ENCODE measurements around the gene VPS35L. TPM values are rescaled to one million over a fixed set of nuclear protein-coding genes. Genes with fewer than 3 reads are reported as not detected.
"Not testable (repeated sequence)": the region's sequence is repeated elsewhere in the genome, so short reads cannot be mapped to it uniquely, and the experiment has no call there.

VPS35L gene
- total RNA-seq, 1 experiment from 2014 or later: 51.1 TPM

DNA sequence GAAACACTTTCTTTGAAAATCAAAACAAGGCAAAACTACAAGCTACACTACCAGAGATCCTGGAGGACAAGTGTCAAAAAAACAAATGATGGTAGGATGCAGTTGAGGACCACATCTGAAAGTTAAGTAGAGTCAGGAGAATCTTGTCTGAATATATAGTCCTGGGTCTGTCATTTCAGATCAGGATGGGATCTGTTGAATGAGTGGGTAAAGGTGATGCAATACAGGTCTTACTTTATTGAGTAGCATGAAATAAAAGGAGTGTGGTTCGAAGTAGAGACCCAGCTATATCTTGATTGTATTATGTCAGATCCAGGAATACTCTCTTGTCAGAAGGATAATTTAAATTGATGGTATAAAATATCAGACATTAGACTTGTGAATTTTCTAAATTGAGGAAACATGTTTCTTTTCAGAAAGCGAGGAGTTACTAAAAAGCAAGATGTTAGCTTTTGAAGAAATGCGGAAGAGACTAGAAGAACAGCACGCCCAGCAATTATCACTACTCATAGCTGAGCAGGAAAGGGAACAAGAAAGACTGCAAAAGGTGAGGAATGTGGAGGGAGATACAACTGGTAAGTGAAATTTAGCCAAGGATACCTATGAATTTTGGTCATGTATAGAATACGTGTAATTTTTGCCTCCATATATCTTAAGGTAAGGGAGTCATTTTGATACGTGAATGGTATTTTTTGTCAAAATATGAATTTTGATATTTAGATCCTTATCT, 15.1 kb upstream of the VPS35L start:
- no TSS peak for BruUV-seq (replicated peaks)
- ChIA-PET CTCF (interaction anchor here (0.7 kb wide), 1 partner anchor 453 kb away, joined by 5 read pairs; no protein-coding TSS in a partner anchor), POLR2A (ENCODE audit: low non-redundant PET) (no interaction called here)
- no peaks in the 10 kb centered on the region for H3K9me3 ChIP-seq (ENCODE audit: low read depth, low read length, poor library complexity, severe bottlenecking)
- H3K4me1 ChIP-seq (ENCODE audit: insufficient read depth, low read length, poor library complexity, severe bottlenecking): no peaks in the 10 kb centered on the region
- intact Hi-C loops (cut with micrococcal nuclease; ENCODE audit: unreplicated experiment): no loop called here
- no peak overlapping the region for H3K27ac ChIP-seq (ENCODE audit: low read depth, low read length, poor library complexity, severe bottlenecking)
- DNase-seq (ENCODE audit: low spot score): no peak
- H3K4me3 ChIP-seq (ENCODE audit: low read depth, low read length, poor library complexity, severe bottlenecking): no peak overlapping the region
- TF ChIP-seq EZH2 (IDR thresholded peaks at IDR 0.05; ENCODE audit: borderline replicate concordance, low read depth, low read length, poor library complexity, severe bottlenecking): no peak
- TF ChIP-seq, protein P1, sequence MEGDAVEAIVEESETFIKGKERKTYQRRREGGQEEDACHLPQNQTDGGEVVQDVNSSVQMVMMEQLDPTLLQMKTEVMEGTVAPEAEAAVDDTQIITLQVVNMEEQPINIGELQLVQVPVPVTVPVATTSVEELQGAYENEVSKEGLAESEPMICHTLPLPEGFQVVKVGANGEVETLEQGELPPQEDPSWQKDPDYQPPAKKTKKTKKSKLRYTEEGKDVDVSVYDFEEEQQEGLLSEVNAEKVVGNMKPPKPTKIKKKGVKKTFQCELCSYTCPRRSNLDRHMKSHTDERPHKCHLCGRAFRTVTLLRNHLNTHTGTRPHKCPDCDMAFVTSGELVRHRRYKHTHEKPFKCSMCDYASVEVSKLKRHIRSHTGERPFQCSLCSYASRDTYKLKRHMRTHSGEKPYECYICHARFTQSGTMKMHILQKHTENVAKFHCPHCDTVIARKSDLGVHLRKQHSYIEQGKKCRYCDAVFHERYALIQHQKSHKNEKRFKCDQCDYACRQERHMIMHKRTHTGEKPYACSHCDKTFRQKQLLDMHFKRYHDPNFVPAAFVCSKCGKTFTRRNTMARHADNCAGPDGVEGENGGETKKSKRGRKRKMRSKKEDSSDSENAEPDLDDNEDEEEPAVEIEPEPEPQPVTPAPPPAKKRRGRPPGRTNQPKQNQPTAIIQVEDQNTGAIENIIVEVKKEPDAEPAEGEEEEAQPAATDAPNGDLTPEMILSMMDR (conservative IDR thresholded peaks at IDR 0.05; ENCODE audit: low read depth, low read length): no peak
- peaks cover 68% of the 10 kb centered on the region for H3K36me3 ChIP-seq (ENCODE audit: insufficient read depth, low read length, poor library complexity, severe bottlenecking)
- no peaks in the 10 kb centered on the region for H3K27me3 ChIP-seq (replicated peaks; ENCODE audit: insufficient read depth, low read depth, low read length, poor library complexity)

DNA sequence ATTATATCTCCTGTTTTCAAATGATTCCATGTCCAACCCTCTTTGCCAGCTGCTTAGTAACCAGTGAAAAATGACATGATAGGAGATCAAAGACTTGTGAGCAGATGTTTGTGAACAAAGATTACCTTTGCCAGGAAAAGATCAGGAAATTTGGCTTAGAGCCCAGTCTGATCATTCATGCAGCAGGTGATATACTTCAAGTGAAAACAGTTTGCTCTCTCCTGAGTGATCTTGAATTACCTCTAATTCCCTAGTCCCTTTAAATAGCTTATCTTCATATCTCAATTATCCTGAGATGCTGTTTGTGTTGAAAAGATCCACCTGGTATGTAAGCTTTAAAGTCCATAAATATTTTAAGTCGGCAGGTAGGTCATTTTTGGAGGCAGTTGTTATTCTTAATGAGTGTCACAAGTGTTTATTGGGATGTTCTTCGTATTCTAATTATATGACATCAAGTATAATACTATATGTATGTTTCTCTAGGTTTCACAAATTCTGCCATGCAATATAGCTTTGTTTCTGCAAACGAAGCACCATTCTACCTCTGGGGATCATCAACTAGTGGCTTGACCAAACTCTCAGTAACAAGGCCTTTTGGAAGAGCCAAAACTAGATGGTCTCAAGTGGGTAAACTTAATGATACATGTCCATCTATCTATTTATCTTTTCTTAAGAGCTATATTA, 13.2 kb upstream of the VPS35L start:
- ChIA-PET CTCF (no interaction called here), POLR2A (ENCODE audit: low non-redundant PET) (no interaction called here)
- BruUV-seq (replicated peaks): no TSS peak
- no peak overlapping the region for H3K27ac ChIP-seq (ENCODE audit: low read depth, low read length, poor library complexity, severe bottlenecking)
- intact Hi-C loops (cut with micrococcal nuclease; ENCODE audit: unreplicated experiment): no loop called here
- H3K36me3 ChIP-seq (ENCODE audit: insufficient read depth, low read length, poor library complexity, severe bottlenecking): peaks cover 65% of the 10 kb centered on the region
- no peak for TF ChIP-seq EZH2 (IDR thresholded peaks at IDR 0.05; ENCODE audit: borderline replicate concordance, low read depth, low read length, poor library complexity, severe bottlenecking)
- TF ChIP-seq, protein P1 (conservative IDR thresholded peaks at IDR 0.05; ENCODE audit: low read depth, low read length): no peak
- no peaks in the 10 kb centered on the region for H3K4me1 ChIP-seq (ENCODE audit: insufficient read depth, low read length, poor library complexity, severe bottlenecking)
- no peak overlapping the region for H3K4me3 ChIP-seq (ENCODE audit: low read depth, low read length, poor library complexity, severe bottlenecking)
- no peak for DNase-seq (ENCODE audit: low spot score)
- no peaks in the 10 kb centered on the region for H3K9me3 ChIP-seq (ENCODE audit: low read depth, low read length, poor library complexity, severe bottlenecking)
- H3K27me3 ChIP-seq (replicated peaks; ENCODE audit: insufficient read depth, low read depth, low read length, poor library complexity): no peaks in the 10 kb centered on the region

DNA sequence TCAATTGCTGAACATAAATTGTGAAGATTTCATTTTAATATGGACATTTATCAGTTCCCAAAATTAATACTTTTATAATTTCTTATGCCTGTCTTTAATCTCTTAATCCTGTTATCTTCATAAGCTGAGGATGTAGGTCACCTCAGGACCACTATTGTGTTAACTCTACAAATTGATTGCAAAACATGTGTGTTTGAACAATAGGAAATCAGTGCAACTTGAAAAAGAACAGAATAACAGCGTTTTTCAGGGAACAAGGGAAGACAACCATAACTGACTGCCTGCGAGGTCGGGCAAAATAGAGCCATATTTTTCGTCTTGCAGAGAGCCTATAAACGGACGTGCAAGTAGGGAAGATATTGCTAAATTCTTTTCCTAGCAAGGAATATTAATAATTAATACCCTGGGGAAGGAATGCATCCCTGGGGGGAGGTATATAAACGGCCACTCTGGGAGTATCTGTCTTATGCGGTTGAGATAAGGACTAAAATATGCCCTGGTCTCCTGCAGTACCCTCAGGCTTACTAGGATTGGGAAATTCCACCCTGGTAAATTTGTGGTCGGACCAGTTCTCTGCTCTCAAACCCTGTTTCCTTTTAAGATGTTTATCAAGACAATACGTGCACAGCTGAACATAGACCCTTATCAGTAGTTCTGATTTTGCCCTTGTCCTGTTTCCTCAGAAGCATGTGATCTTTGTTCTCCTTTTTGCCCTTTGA, 12.1 kb upstream of the VPS35L start:
- CTCF ChIA-PET; POLR2A ChIA-PET (ENCODE audit: low non-redundant PET); H3K4me3 ChIP-seq (ENCODE audit: low read depth, low read length, poor library complexity, severe bottlenecking); H3K4me1 ChIP-seq (ENCODE audit: insufficient read depth, low read length, poor library complexity, severe bottlenecking); intact Hi-C loops (cut with micrococcal nuclease; ENCODE audit: unreplicated experiment); H3K9me3 ChIP-seq (ENCODE audit: low read depth, low read length, poor library complexity, severe bottlenecking); DNase-seq (ENCODE audit: low spot score); BruUV-seq (replicated peaks); H3K27me3 ChIP-seq (replicated peaks; ENCODE audit: insufficient read depth, low read depth, low read length, poor library complexity); H3K27ac ChIP-seq (ENCODE audit: low read depth, low read length, poor library complexity, severe bottlenecking): not testable (repeated sequence)
- peaks cover 58% of the 10 kb centered on the region for H3K36me3 ChIP-seq (ENCODE audit: insufficient read depth, low read length, poor library complexity, severe bottlenecking)

Data from A673 (cell line).